ENCODE measurements around the gene NDUFA7.
"Not testable (repeated sequence)": the region's sequence is repeated elsewhere in the genome, so short reads cannot be mapped to it uniquely, and the experiment has no call there.

Gene NDUFA7

GRCh38 chr19:8342316-8342683, 21.1 kb upstream of the NDUFA7 start:
- DNase-seq (ENCODE audit: low read depth in 2 of 2) = no peak

DNA sequence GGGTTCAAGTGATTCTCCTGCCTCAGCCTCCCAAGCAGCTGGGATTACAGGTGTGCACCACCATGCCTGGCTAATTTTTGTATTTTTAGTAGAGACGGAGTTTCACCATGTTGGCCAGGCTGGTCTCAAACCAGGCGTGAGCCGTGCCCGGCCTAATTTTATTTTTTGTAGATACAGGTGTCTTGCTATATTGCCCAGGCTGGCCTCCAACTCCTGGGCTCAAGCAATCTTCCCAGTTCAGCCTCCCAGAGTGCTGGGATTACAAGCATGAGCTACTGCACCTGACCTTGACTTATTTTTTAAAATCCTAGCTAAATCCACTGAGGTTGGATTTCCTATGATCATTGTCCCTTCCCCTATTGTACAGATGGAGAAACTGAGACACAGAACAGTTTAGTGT, 20.3 kb upstream of the NDUFA7 start:
- DNase-seq (ENCODE audit: low read depth in 2 of 2) = not testable (repeated sequence)

DNA sequence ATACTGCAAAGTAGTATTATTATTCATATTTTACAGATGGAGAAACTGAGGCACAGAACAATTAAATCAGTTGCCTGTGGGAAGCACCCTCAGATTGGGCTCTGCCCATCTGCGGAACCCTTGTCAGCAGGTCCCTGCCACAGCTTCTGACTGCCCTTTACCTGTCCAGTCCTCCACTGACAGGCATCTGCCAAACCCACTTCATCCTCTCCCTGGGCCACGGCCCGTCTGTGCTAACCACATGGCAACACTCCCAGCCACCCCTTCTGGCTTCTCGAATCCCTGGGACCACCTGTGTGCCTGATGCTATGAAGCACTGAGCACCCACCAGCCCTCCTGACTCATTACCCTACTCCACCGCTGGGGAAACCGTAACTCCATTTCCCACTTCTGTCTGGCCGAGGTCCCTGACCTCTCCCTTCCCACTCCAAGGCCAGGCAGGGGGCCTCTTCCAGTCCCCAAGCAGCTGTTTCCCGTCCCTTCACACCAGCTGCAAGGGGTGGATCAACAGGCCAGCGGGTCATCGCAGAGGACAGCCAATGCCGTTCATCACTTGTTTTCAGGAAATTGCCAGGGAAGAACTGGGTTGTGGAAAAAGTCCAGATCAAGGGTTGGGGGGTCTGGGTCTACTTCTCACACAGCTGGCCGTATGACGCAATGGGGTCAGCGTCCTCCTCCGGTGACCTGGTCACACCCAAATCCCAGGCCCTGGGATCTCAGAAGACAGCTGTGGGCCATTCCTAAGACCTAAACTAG, 19.3 kb upstream of the NDUFA7 start:
- DNase-seq (ENCODE audit: low read depth in 2 of 2) = no peak

DNA sequence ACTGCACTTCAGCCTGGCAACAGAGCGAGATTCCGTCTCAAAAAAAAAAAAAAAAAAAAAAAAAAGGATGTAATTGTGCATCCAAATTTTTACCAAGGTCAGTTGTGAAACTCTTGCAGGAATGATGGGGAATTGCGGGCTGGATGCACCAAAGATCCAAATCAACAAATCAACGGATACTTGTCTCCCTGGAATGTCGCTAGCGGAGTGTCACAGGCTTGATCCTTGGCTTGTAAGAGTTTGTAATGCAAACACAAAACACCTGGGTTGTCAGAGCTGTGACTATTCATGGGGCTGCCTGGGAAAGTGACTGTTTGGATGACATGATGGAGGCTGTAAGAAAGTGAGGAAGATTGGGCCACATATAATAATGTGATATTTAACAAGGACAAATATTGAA, 17.7 kb upstream of the NDUFA7 start:
- no peak for DNase-seq (ENCODE audit: low read depth in 2 of 2)

- DNase-seq (ENCODE audit: low read depth in 2 of 2) = no peak
Observed at GRCh38 chr19:8337728-8338127, 16.6 kb upstream of the NDUFA7 start.

GRCh38 chr19:8336660-8337059, 15.5 kb upstream of the NDUFA7 start:
- no peak for DNase-seq (ENCODE audit: low read depth in 2 of 2)

- DNase-seq (ENCODE audit: low read depth in 2 of 2) = no peak
Observed at GRCh38 chr19:8336072-8336569, 14.9 kb upstream of the NDUFA7 start.

GRCh38 chr19:8335343-8336071, 14.3 kb upstream of the NDUFA7 start:
- no peak for DNase-seq (ENCODE audit: low read depth in 2 of 2)

DNA sequence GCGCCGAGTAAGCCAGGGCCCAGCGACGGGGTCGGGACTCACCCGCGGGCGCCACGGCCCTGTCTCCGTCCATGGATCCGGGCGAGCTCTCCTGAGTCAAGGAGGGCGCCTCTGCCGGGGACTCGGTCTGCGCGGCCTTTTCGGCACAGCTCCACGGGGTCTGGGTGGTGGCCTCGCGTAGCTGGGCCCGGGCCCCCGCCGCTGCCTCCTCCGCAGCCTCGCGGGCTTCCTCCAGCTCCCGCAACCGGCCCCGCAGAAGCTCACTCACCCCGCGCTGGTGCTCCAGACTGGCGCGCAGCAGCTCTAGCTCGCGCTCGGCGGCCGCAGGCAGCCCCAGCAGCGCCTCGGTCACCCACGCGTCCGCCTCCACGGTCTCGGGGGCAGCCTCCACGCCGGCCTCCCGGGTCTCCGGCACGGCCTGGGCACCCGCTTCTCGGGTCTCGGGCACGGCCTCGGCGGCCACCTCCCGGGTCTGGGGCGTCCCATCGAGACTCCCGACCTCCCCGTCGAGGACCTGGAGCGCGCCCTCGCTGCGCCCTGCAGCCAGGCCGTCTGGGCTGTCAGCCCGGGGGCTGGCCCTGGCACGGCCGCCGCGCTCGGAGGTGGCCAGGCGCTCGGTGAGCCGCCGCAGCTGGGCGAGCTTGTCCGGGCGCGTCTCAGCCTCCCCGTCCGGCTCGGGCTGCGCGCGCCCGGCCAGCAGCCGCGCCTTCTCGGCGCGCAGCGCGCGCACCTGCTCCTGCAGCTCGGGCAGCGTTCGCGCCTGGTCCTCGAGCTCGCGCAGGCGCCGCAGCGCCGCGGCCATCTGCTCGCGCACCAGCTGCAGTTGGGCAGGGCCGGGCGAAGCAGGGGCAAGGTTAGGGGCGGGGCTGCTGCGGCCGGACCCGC, 13.5 kb upstream of the NDUFA7 start:
- no peak for DNase-seq (ENCODE audit: low read depth in 2 of 2)

DNA sequence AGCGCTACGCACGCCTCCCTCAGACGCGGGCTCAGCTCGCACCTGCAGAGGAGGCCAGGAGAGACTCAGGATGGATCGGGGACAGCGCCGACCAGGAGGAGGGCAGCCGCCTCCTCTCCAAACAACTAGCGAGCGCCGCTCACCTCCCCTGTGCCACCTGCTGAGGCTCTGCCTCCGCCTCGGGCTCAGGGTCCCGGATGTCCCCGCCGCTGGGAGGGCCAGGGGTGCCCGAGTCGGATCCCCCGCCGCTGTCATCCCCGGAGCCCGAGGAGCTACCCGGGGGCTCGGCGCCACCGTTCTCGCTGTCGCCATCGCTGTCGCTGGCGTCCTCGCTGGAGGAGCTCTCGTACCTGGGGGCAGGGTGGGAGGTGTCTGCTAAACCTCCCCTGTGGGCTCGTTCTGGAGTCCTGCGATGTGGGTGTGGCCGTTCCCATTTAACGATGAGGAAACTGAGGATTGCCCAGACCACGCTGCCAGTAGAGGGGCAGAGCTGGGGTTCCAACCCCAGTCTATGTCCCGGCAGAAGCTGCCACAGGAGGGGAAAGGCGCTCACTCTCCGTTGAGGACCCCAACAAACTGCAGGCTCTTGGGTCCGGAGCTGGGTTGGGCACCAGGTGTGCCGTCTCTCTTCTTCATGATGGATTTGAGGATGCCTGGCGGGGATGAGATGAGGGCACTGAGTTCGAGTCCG, 12.7 kb upstream of the NDUFA7 start:
- DNase-seq (ENCODE audit: low read depth in 2 of 2) = no peak

GRCh38 chr19:8332976-8333766, 12.0 kb upstream of the NDUFA7 start:
- DNase-seq (ENCODE audit: low read depth in 2 of 2) = no peak

DNA sequence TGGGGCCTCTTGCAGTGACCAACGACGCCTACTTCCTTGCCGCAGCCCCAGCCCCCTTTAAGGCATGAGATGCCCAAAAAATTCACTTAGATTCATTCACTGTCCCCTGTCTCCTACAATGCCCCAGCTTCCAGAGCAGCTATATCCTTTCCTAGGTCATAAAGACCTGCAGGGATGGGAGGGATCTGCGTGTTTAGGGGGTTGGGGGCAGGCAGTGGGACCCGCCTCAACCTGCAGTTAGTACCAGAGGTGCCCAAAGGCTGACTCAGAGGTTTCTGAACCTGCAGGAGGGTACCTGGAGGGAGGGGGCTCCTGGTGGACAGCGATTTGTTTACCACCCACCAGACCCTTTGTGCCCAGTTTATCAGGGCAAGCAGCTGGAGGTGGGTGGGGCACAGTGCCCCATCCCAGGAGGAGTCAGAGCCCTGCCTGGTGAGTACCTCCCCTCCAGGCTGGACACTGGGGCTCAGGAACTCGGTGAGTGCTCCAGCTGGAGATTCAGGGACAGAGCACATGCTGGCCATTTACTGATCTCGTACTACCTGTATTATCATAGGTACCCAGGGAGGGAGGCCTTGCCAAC, 10.2 kb upstream of the NDUFA7 start:
- DNase-seq (ENCODE audit: low read depth in 2 of 2) = no peak

GRCh38 chr19:8329996-8330395, 8.8 kb upstream of the NDUFA7 start:
- DNase-seq (ENCODE audit: low read depth in 2 of 2) = no peak

DNA sequence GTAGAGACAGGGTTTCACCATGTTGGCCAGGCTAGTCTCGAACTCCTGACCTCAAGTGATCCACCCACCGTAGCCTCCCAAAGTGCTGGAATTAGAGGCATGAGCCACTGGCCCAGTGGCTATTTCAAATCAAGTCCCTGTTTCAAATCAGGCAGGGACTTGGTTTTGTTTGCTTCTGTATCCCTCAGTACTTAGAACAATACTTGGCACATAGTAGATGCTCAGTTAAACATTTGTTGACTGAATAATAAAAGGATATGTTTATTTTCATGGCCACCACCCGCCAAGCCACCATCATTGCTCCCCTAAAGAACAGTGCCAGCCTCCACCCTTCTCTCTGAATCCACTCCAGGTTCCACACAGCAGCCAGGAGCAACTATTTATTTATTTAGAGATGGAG, 4.3 kb upstream of the NDUFA7 start:
- no peak for DNase-seq (ENCODE audit: low read depth in 2 of 2)

DNA sequence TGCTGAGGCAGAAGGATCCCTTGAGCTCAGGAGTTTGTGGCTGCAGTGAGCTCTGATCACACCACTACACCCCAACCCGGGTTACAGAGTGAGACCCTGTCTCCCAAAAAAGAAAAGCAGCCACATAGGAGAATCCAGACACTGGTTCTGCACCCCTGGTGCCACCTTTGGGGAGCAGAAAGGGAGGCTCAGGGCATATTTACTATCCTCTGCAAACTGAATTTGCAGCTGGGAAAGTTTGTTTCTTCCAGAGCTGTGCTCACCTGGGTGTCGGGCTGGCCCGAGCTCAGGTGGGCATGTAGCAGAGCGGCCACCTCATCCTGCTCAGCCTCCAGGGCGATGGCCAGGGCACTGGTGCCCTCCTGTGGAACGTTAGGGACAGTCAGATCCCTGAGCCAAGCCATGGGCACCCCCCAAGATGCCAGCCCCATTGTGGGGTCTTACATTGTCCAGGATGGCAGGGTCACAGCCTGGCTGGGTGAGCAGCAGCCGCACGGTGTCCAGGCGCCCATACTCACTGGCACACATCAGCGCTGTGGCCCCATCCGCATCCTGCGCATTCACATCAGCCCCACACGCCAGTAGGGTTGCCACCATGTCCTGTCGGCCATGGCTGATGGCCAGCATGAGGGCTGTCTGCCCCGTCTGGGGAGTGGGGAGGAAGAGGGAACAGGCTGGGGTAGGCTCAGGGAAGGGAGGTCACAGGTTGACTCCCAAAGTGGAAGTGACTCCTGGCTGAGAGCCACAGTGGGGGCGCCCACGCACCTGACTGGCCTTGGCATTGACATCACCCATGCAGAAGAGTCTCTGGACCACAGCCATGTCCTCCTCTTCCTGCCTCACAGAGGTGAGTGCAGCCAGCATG, 3.2 kb upstream of the NDUFA7 start:
- no peak for DNase-seq (ENCODE audit: low read depth in 2 of 2)

DNA sequence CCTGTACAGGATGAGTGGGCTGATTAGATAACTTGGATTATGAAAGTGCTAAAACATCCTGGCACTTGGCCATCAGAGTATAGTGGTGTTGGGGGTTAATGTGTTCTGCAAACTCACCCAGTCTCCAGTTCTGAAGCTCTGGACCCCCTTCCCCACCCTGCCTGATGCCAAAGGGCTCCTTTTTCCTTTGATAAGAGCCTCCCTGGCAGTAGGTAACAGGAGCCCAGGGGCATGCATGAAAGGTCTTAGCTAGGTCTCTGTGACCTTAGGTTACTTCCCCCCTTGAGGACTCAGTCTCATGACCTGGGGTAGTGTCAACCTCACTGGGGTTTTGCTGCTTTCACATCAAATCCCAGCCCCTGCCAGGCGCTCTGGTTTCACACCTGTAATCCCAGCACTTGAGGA, 2.6 kb upstream of the NDUFA7 start:
- no peak for DNase-seq (ENCODE audit: low read depth in 2 of 2)

- DNase-seq (ENCODE audit: low read depth in 2 of 2) = no peak
Observed at GRCh38 chr19:8322638-8322997, 1.4 kb upstream of the NDUFA7 start.

- DNase-seq (ENCODE audit: low read depth in 2 of 2) = no peak
Observed at GRCh38 chr19:8321986-8322637, 937 bp upstream of the NDUFA7 start.

DNA sequence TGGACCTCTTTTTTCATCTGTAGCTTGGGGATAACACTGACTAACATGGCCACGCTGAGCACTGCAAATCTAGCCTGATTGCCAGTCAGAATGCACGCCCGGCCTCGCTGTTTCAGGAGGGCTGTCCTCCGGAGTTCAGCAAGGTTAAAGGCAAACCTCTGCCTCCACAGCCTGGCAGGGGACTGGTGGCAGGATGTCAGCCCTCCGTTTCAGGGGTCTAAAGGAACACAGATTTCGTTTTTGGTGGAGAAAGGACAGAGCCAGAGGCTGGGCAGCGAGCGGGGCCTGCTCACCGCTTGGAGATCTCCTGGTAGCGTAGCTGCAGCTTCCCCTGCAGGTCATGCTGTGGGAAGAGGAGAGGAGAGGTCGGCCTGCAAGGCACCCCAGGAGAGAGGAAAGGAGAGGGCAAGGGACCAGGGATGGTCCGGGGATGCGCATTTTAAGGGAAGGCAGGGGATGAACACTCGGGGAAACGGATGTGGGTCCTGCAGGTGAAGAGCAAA, 560 bp downstream of the NDUFA7 start:
- DNase-seq (ENCODE audit: low read depth in 2 of 2) = no peak
